ELR (cell line): ENCODE measurements around the gene DHRS3.
"Not testable (repeated sequence)": the region's sequence is repeated elsewhere in the genome, so short reads cannot be mapped to it uniquely, and the experiment has no call there.

Experiments used
- DNase-seq: peaks from one replicate; pipeline ENCODE4 v3.0.0-alpha.2; 2015; ENCODE audit warnings: low read depth

Gene DHRS3

GRCh38 chr1:12617901-12618660 is at the start of gene DHRS3:
TSS of gene DHRS3 (minus strand) at chr1:12618210. CDS start at chr1:12617348, 862 bp downstream.
- DNase-seq: peak; percentile 65

- DNase-seq: no peak
These were observed 48.2 kb upstream of the DHRS3 start for GRCh38 chr1:12666141-12666735.

GRCh38 chr1:12665511-12665910 is 47.5 kb upstream of the DHRS3 start:
- DNase-seq: no peak

- no peak for DNase-seq
These were observed 44.5 kb upstream of the DHRS3 start for GRCh38 chr1:12662556-12662955.

GRCh38 chr1:12661606-12662219 is 43.7 kb upstream of the DHRS3 start:
- no peak for DNase-seq

- DNase-seq: peak; percentile 84
These were observed 40.8 kb upstream of the DHRS3 start for GRCh38 chr1:12658531-12659453.

GRCh38 chr1:12657885-12658512 is 40.0 kb upstream of the DHRS3 start:
- DNase-seq: not testable (repeated sequence)

GRCh38 chr1:12657060-12657884 is 39.3 kb upstream of the DHRS3 start:
- DNase-seq: no peak

GRCh38 chr1:12656575-12656974 is 38.6 kb upstream of the DHRS3 start:
- no peak for DNase-seq

- DNase-seq: no peak
These were observed 36.6 kb upstream of the DHRS3 start for GRCh38 chr1:12654657-12655056.

GRCh38 chr1:12654004-12654567 is 36.1 kb upstream of the DHRS3 start:
- DNase-seq: peak; percentile 23

GRCh38 chr1:12649971-12650421 is 32.0 kb upstream of the DHRS3 start:
- DNase-seq: no peak

- no peak for DNase-seq
These were observed 30.7 kb upstream of the DHRS3 start for GRCh38 chr1:12648741-12649140.

- DNase-seq: not testable (repeated sequence)
These were observed 27.4 kb upstream of the DHRS3 start for GRCh38 chr1:12645401-12645800.

GRCh38 chr1:12644829-12645228 is 26.8 kb upstream of the DHRS3 start:
- DNase-seq: no peak

- DNase-seq: no peak
These were observed 26.2 kb upstream of the DHRS3 start for GRCh38 chr1:12644237-12644636.

- DNase-seq: no peak
These were observed 25.8 kb upstream of the DHRS3 start, which contains the start of gene AADACL4 for GRCh38 chr1:12643785-12644184. TSS of gene AADACL4 (plus strand) at chr1:12644085. CDS start at chr1:12644547, 462 bp downstream.

GRCh38 chr1:12643079-12643478 is 25.1 kb upstream of the DHRS3 start:
- no peak for DNase-seq

GRCh38 chr1:12640958-12641272 is 22.9 kb upstream of the DHRS3 start:
- DNase-seq: no peak

- no peak for DNase-seq
These were observed 22.4 kb upstream of the DHRS3 start for GRCh38 chr1:12640237-12640957.
